Measurements from ENCODE around the gene RIMBP2.

Gene RIMBP2

GRCh38 chr12:130391186-130391585, 324.9 kb downstream of the RIMBP2 start:
- no peak for DNase-seq

- DNase-seq: no peak
Observed at GRCh38 chr12:130385193-130385592, 330.9 kb downstream of the RIMBP2 start.

GRCh38 chr12:130384234-130384633, 331.9 kb downstream of the RIMBP2 start:
- no peak for DNase-seq

GRCh38 chr12:130382818-130383217, 333.3 kb downstream of the RIMBP2 start:
- DNase-seq: no peak

- no peak for DNase-seq
Observed at GRCh38 chr12:130375296-130376287, 340.5 kb downstream of the RIMBP2 start.

GRCh38 chr12:130374083-130374482, 342.0 kb downstream of the RIMBP2 start:
- DNase-seq: no peak

- no peak for DNase-seq
Observed at GRCh38 chr12:130372936-130373335, 343.2 kb downstream of the RIMBP2 start.

- DNase-seq: no peak
Observed at GRCh38 chr12:130371296-130371695, 344.8 kb downstream of the RIMBP2 start.

GRCh38 chr12:130369816-130370215, 346.3 kb downstream of the RIMBP2 start:
- no peak for DNase-seq

GRCh38 chr12:130367523-130367922, 348.6 kb downstream of the RIMBP2 start:
- no peak for DNase-seq

- DNase-seq: no peak
Observed at GRCh38 chr12:130367003-130367402, 349.1 kb downstream of the RIMBP2 start.

GRCh38 chr12:130366159-130366558, 349.9 kb downstream of the RIMBP2 start:
- no peak for DNase-seq

GRCh38 chr12:130364578-130364977, 351.5 kb downstream of the RIMBP2 start:
- DNase-seq: no peak

- DNase-seq: no peak
Observed at GRCh38 chr12:130362060-130362459, 354.0 kb downstream of the RIMBP2 start.

- no peak for DNase-seq
Observed at GRCh38 chr12:130357729-130358330, 358.3 kb downstream of the RIMBP2 start.

- no peak for DNase-seq
Observed at GRCh38 chr12:130357241-130357640, 358.9 kb downstream of the RIMBP2 start.

GRCh38 chr12:130356222-130356621, 359.9 kb downstream of the RIMBP2 start:
- DNase-seq: no peak

GRCh38 chr12:130354407-130354806, 361.7 kb downstream of the RIMBP2 start:
- no peak for DNase-seq

GRCh38 chr12:130353081-130353480, 363.0 kb downstream of the RIMBP2 start:
- DNase-seq: no peak

- DNase-seq: no peak
Observed at GRCh38 chr12:130351326-130351725, 364.8 kb downstream of the RIMBP2 start.

- no peak for DNase-seq
Observed at GRCh38 chr12:130350715-130351114, 365.4 kb downstream of the RIMBP2 start.

GRCh38 chr12:130347588-130347987, 368.5 kb downstream of the RIMBP2 start:
- no peak for DNase-seq

Data from NCI-H446 treated with DMSO at 0.1 percent for 48 hours (cell line).